ENCODE results near the gene CASP14.

DNA sequence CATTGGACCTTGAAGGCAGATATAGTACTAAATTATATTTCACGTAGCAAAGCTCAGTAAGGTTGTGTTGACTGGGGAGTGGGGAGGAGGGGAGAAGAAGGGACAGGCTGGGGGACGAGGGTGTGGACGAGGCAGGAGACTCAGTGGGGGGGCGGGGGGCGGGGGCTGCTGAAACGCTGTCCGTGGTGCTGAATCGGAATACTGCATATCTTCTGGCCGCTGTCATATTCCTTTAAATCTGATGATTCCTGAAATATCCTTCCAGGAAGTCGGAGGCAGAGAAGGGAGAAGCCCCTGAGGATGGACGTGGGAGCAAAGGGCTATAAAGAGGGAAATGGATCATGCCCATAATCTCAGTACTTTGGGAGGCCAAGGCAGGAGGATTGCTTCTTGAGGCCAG is 34.7 kb upstream of the CASP14 start:
- TF ChIP-seq, protein P1, sequence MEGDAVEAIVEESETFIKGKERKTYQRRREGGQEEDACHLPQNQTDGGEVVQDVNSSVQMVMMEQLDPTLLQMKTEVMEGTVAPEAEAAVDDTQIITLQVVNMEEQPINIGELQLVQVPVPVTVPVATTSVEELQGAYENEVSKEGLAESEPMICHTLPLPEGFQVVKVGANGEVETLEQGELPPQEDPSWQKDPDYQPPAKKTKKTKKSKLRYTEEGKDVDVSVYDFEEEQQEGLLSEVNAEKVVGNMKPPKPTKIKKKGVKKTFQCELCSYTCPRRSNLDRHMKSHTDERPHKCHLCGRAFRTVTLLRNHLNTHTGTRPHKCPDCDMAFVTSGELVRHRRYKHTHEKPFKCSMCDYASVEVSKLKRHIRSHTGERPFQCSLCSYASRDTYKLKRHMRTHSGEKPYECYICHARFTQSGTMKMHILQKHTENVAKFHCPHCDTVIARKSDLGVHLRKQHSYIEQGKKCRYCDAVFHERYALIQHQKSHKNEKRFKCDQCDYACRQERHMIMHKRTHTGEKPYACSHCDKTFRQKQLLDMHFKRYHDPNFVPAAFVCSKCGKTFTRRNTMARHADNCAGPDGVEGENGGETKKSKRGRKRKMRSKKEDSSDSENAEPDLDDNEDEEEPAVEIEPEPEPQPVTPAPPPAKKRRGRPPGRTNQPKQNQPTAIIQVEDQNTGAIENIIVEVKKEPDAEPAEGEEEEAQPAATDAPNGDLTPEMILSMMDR (conservative IDR thresholded peaks at IDR 0.05): no peak
- no peak for TF ChIP-seq EZH2 (IDR thresholded peaks at IDR 0.05; ENCODE audit: low read depth)
